GM12801 (cell line): ENCODE results near the gene RAD51B.

Source experiments
- TF ChIP-seq, protein P1 (sequence below): IDR thresholded peaks from one replicate; pipeline ENCODE4 v1.5.1; 2011; ENCODE audit warnings: control low read depth; ENCODE audit not compliant: insufficient read length; ENCODE audit errors: extremely low read depth

Gene RAD51B

DNA sequence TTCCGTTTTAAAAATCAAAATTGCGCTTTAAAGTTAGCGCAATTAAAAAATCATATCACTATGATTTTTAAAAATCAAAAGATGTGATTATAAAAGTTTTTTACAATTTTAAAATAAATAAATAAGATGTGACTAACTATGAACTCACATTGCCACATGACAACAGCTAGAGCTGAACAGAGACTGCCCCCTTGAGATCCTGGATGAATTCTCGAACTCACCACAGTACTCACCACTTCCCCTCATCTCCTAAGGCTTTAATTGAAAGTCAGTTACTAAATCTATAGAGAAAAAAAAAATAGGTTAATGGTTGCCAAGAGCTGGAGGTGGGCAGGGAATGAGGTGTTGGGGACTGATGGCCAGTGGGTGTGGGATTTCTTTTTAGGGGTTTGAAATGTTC, 589.1 kb downstream of the RAD51B start:
- TF ChIP-seq, protein P1, sequence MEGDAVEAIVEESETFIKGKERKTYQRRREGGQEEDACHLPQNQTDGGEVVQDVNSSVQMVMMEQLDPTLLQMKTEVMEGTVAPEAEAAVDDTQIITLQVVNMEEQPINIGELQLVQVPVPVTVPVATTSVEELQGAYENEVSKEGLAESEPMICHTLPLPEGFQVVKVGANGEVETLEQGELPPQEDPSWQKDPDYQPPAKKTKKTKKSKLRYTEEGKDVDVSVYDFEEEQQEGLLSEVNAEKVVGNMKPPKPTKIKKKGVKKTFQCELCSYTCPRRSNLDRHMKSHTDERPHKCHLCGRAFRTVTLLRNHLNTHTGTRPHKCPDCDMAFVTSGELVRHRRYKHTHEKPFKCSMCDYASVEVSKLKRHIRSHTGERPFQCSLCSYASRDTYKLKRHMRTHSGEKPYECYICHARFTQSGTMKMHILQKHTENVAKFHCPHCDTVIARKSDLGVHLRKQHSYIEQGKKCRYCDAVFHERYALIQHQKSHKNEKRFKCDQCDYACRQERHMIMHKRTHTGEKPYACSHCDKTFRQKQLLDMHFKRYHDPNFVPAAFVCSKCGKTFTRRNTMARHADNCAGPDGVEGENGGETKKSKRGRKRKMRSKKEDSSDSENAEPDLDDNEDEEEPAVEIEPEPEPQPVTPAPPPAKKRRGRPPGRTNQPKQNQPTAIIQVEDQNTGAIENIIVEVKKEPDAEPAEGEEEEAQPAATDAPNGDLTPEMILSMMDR, result no peak

DNA sequence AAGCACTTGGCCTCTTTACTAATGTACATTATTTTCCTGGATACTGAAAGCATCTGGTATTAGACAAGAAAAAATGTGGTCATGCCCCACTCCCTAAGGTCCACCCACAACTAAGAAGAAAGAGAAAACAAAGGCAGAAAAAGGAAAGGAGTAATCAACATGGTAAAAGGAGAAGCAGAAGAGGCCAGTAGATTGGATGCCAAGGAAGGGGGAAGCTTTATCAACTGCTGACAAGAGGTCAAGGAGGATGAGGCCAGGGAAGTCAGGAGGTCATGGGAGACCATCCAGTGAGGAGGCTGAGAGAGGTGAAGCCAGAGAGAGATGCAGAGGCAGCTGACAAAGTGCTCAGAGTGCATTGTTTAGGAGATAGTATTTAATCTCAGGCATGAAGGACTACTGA, 589.8 kb downstream of the RAD51B start:
- TF ChIP-seq, protein P1, result no peak

DNA sequence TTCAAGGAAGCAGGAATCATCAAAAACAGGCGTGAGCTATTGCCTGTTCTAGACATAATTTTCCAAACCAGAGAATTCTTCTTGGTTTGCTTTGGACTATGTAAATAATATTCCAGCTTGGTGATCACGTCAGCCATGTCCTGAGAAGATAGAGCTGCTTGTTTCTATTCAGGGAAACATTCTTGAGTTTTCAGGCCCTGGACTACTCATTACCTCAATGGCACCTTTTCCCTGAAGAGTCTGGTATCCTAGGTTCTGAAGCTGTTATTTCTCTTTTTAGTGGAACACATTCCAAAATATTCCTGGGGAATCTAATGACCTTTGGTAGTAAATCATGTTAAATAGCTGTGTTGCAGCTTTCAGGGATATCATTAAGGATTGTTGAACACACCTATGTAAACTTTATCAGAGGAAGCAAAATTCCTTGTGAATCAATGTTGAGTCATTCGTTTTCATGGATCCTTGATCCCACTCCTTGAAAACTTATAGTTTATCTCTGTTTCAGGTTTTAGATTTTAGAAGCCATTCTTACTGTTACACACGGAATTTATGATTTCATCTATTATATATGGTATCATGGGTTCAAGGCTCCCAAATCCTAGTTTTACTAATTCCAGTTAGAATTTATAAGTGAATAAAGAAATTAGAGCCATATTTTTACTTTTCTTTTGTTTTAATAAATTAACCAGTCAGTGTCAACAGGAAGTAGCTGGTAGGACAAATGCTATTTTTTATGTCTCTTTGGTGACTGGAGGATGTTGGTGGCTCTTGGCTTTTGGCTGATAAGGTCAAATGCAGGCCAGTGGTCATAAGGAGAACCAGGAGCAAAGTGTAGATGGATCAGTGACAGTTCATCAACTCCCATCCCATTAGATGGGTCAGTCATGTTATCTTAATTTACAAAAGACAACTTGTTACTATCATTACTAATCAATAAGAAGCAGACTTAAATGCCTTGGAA, 593.2 kb downstream of the RAD51B start:
- TF ChIP-seq, protein P1, result no peak

- TF ChIP-seq, protein P1, result no peak
Observed at GRCh38 chr14:68413509-68413908, 593.9 kb downstream of the RAD51B start.

DNA sequence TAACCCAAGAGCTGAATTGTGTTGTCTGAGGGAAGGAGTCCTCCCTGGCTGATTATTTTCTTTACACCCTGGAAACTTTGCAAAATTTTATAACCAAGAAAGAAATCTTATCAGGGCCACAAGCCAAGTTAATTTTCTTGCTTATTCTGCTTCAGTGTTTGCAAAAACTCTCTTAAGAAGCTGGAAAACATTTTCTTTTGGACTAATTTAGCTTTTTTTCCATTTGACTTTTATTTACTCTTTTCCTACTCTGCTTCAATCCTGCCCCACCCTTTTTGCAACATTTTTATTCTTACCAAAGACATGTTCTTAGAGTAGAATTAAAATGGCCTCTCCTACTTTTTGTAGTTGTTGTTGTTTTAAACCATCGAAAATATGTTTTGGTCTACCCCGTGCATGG, 594.5 kb downstream of the RAD51B start:
- TF ChIP-seq, protein P1, result no peak

- TF ChIP-seq, protein P1, result no peak
Observed at GRCh38 chr14:68416171-68416570, 596.6 kb downstream of the RAD51B start.

GRCh38 chr14:68417009-68417650, 597.6 kb downstream of the RAD51B start:
- TF ChIP-seq, protein P1, result no peak
